Progenitor cell of endocrine pancreas (in vitro differentiated cells): ENCODE data around the gene CD4. TPM values are rescaled to one million over a fixed set of nuclear protein-coding genes. Genes with fewer than 3 reads are reported as not detected.
A peak's percentile ranks its signal among the peaks of the same experiment; 100 is the strongest.
"Not testable (repeated sequence)": the region's sequence is repeated elsewhere in the genome, so short reads cannot be mapped to it uniquely, and the experiment has no call there.

Source experiments
- DNase-seq: peaks from one replicate; pipeline ENCODE4 v3.0.0; 2021; ENCODE audit warnings: low spot score; ENCODE audit not compliant: unreplicated experiment
- H3K27ac Mint-ChIP-seq: 2 replicates; pipeline ENCODE4 v1.8.0; 2021; ENCODE audit warnings: mild to moderate bottlenecking, moderate library complexity, mixed read lengths
- H3K27me3 Mint-ChIP-seq: 2 replicates; pipeline ENCODE4 v1.8.0; 2021; ENCODE audit warnings: mixed read lengths
- H3K36me3 Mint-ChIP-seq: 2 replicates; pipeline ENCODE4 v1.8.0; 2022; ENCODE audit warnings: mixed read lengths; ENCODE audit not compliant: insufficient read depth
- H3K4me1 Mint-ChIP-seq: 2 replicates; pipeline ENCODE4 v1.8.0; 2021; ENCODE audit warnings: low read depth, mixed read lengths
- H3K4me3 Mint-ChIP-seq: 2 replicates; pipeline ENCODE4 v1.8.0; 2021; ENCODE audit warnings: low read depth, mild to moderate bottlenecking, moderate library complexity, mixed read lengths
- H3K9me3 Mint-ChIP-seq: 2 replicates; pipeline ENCODE4 v1.8.0; 2021; ENCODE audit warnings: low read depth, mixed read lengths
- CTCF ChIP-seq: fragments of 200-600 bp; sonication (generic); IDR thresholded peaks from one replicate; pipeline ENCODE4 v1.5.0; 2021; ENCODE audit warnings: antibody characterized with exemption, mild to moderate bottlenecking; ENCODE audit not compliant: unreplicated experiment
- total RNA-seq: library from RNA; stranded (reverse); gene quantifications from 2 replicates; pipeline ENCODE4 v1.2.1, GENCODE V29; 2021

The CD4 gene
- total RNA-seq, 1 donor from 2014 or later, result 1.5 TPM

- peaks cover 27% of the 10 kb centered on the region for H3K4me1 Mint-ChIP-seq
- peak within 1 kb of the TSS; percentile 97 for H3K27ac Mint-ChIP-seq
- peaks cover 10% of the 10 kb centered on the region for H3K27me3 Mint-ChIP-seq
- no peak for TF ChIP-seq CTCF
- H3K4me3 Mint-ChIP-seq, result peak within 1 kb of the TSS; percentile 94
- H3K9me3 Mint-ChIP-seq, result no peaks in the 10 kb centered on the region
- DNase-seq, result peak; percentile 82
- H3K36me3 Mint-ChIP-seq, result peaks cover 34% of the 10 kb centered on the region
These were observed 78.3 kb downstream of the CD4 start, which contains the start of gene TPI1 for GRCh38 chr12:6867413-6868210. Gene TPI1 (plus strand): TSS chr12:6867531. CDS start chr12:6867567, 36 bp downstream.

- peaks cover 32% of the 10 kb centered on the region for H3K36me3 Mint-ChIP-seq
- H3K27me3 Mint-ChIP-seq, result peaks cover 10% of the 10 kb centered on the region
- peaks cover 27% of the 10 kb centered on the region for H3K4me1 Mint-ChIP-seq
- H3K4me3 Mint-ChIP-seq, result peak overlapping the region; percentile 94
- DNase-seq, result no peak
- no peaks in the 10 kb centered on the region for H3K9me3 Mint-ChIP-seq
- H3K27ac Mint-ChIP-seq, result peak overlapping the region; percentile 85
- TF ChIP-seq CTCF, result no peak
These were observed 79.1 kb downstream of the CD4 start for GRCh38 chr12:6868211-6869048.

- H3K9me3 Mint-ChIP-seq, result no peaks in the 10 kb centered on the region
- H3K27me3 Mint-ChIP-seq, result peaks cover 10% of the 10 kb centered on the region
- peaks cover 30% of the 10 kb centered on the region for H3K4me1 Mint-ChIP-seq
- peak; percentile 95 for DNase-seq
- H3K4me3 Mint-ChIP-seq, result peak overlapping the region; percentile 94
- H3K36me3 Mint-ChIP-seq, result peaks cover 29% of the 10 kb centered on the region
- peak overlapping the region; percentile 85 for H3K27ac Mint-ChIP-seq
- peak; percentile 100 for TF ChIP-seq CTCF
These were observed 80.0 kb downstream of the CD4 start for GRCh38 chr12:6869049-6870021.

GRCh38 chr12:6870304-6870703 lies 81.0 kb downstream of the CD4 start:
- H3K4me3 Mint-ChIP-seq, H3K27me3 Mint-ChIP-seq, H3K9me3 Mint-ChIP-seq, H3K27ac Mint-ChIP-seq, DNase-seq: not testable (repeated sequence)
- Mint-ChIP-seq H3K4me1 (peaks cover 30% of the 10 kb centered on the region), H3K36me3 (peaks cover 22% of the 10 kb centered on the region)

Other genes with a start within 250 kb of the CD4 start
- 21.7 and 22.3 TPM in 2 replicates for gene IFFO1, start 233.5 kb upstream of the CD4 start, total RNA-seq
- gene NOP2, start 221.2 kb upstream of the CD4 start, total RNA-seq, result 95.9 and 96.0 TPM in 2 replicates
- 370 and 406 TPM in 2 replicates for gene CHD4, start 182.1 kb upstream of the CD4 start, total RNA-seq
- gene LPAR5, start 153.6 kb upstream of the CD4 start, total RNA-seq, result 0.27 TPM in 1 of 2 replicates, not detected in the other
- 5.0 and 5.6 TPM in 2 replicates for gene ACRBP, start 142.1 kb upstream of the CD4 start, total RNA-seq
- 105 and 110 TPM in 2 replicates for gene ING4, start 126.4 kb upstream of the CD4 start, total RNA-seq
- 159 and 164 TPM in 2 replicates for gene ZNF384, start 100.2 kb upstream of the CD4 start, total RNA-seq
- gene PIANP, start 88.7 kb upstream of the CD4 start, total RNA-seq, result 2.0 and 2.4 TPM in 2 replicates
- 42.6 and 45.5 TPM in 2 replicates for gene COPS7A, start 65.5 kb upstream of the CD4 start, total RNA-seq
- gene MLF2, start 36.4 kb upstream of the CD4 start, total RNA-seq, result 281 and 305 TPM in 2 replicates
- gene PTMS, start 23.2 kb upstream of the CD4 start, total RNA-seq, result 414 and 480 TPM in 2 replicates
- 2.2 and 2.5 TPM in 2 replicates for gene LAG3, start 17.0 kb upstream of the CD4 start, total RNA-seq
- gene GPR162, start 32.3 kb downstream of the CD4 start, total RNA-seq, result 5.5 and 6.3 TPM in 2 replicates
- gene P3H3, start 38.9 kb downstream of the CD4 start, total RNA-seq, result 30.6 TPM in 2 replicates
- gene GNB3, start 51.4 kb downstream of the CD4 start, total RNA-seq, result 5.6 and 7.0 TPM in 2 replicates
- gene CDCA3, start 61.8 kb downstream of the CD4 start, total RNA-seq, result 36.1 and 40.6 TPM in 2 replicates
- 183 and 185 TPM in 2 replicates for gene USP5, start 62.6 kb downstream of the CD4 start, total RNA-seq
- gene TPI1, start 78.0 kb downstream of the CD4 start, total RNA-seq, result 498 and 505 TPM in 2 replicates
- gene SPSB2, start 83.8 kb downstream of the CD4 start, total RNA-seq, result 11.7 and 15.7 TPM in 2 replicates
- gene LRRC23, start 115.3 kb downstream of the CD4 start, total RNA-seq, result 20.7 and 21.5 TPM in 2 replicates
- 77.9 and 79.0 TPM in 2 replicates for gene ENO2, start 125.1 kb downstream of the CD4 start, total RNA-seq
- gene ATN1, start 138.4 kb downstream of the CD4 start, total RNA-seq, result 226 and 250 TPM in 2 replicates
- gene RNU7-1, start 154.3 kb downstream of the CD4 start, total RNA-seq, result not detected in 2 replicates
- 268 and 277 TPM in 2 replicates for gene C12orf57, start 154.5 kb downstream of the CD4 start, total RNA-seq
- 65.4 and 70.2 TPM in 2 replicates for gene PTPN6, start 161.8 kb downstream of the CD4 start, total RNA-seq
- gene PHB2, start 181.1 kb downstream of the CD4 start, total RNA-seq, result 339 and 353 TPM in 2 replicates
- 67.9 and 73.1 TPM in 2 replicates for gene EMG1, start 181.4 kb downstream of the CD4 start, total RNA-seq
- gene LPCAT3, start 228.9 kb downstream of the CD4 start, total RNA-seq, result 77.9 and 81.8 TPM in 2 replicates